ENCODE results near the gene AGTR1.

DNA sequence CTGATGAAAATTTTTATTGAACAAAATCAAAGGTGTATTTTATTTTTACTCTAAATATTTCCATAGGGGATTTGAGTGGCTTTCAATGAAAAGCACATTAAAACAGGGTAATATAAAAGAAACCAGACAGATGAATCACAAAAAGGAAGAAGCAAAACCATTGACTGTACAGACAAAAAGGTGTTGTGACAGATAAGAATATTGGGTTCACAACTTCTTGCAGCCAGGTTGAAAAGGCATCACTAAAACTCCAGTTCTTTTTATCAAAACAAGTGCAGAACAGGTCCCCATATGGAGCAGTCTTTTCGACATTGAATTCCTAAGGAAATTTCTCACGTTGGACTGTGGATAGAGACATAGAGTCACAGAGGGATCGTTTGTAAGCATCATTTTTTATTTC lies 53.8 kb downstream of the AGTR1 start:
- TF ChIP-seq, protein P1, sequence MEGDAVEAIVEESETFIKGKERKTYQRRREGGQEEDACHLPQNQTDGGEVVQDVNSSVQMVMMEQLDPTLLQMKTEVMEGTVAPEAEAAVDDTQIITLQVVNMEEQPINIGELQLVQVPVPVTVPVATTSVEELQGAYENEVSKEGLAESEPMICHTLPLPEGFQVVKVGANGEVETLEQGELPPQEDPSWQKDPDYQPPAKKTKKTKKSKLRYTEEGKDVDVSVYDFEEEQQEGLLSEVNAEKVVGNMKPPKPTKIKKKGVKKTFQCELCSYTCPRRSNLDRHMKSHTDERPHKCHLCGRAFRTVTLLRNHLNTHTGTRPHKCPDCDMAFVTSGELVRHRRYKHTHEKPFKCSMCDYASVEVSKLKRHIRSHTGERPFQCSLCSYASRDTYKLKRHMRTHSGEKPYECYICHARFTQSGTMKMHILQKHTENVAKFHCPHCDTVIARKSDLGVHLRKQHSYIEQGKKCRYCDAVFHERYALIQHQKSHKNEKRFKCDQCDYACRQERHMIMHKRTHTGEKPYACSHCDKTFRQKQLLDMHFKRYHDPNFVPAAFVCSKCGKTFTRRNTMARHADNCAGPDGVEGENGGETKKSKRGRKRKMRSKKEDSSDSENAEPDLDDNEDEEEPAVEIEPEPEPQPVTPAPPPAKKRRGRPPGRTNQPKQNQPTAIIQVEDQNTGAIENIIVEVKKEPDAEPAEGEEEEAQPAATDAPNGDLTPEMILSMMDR (IDR thresholded peaks at IDR 0.05) = no peak
- no peak for TF ChIP-seq POLR2A (IDR thresholded peaks at IDR 0.05)

Measured in heart left ventricle (tissue), 13 donors.